Measurements from ENCODE around the gene AKAP13. TPM values are rescaled to one million over a fixed set of nuclear protein-coding genes. Genes with fewer than 3 reads are reported as not detected.
A peak's percentile ranks its signal among the peaks of the same experiment; 100 is the strongest.

The AKAP13 gene
- polyA plus RNA-seq, 1 of the 3 experiments (the other 2 are of a cell fraction): 8.4 TPM

DNA sequence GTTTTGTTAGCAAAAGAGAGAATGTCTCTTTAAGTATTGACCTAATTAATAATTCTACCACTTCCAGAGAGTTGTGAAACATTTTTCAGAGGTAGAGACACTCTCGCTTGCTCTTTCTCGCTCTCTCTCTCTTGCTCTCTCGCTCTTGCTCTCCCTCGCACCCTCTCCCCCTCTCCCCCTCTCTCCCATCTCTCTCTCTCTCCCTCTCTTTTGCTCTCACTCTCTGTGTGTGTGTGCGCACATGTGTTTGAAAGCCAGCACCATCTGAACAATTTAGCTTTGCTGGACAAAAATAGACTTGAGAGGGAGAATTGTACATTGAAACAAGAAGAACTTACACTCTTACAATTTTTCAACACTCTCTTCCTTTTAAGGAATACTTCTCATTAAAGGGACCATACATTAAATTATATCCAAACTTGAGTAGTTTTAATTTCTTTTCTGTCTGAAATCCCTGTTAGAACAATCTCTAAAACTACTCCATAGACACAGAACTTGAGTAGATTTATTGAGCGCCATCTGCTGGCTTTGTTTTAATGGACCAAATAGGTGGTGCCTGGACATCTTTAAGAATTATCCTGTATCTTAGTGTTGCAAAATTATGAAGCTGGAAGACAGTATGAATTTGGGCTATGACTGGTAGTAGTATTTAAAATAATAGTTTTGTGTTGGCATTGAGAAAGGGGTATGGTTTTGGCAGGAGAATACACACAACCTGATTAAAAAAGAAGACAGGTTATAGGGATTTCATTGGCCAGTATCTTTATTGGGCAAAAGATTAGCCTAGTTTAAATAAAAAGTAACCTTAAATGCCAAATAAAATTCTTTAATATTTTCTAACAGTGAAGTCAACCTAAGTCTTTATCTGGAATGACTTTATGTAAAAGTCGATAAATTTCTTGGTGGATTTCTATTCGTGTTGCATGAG is 124.6 kb downstream of the AKAP13 start:
- DNase-seq: peak; percentile 24
- Histone ChIP-seq H3K4me3 (ENCODE audit: low read depth in 2 of 2, low read length in 1 of 2) (no peak overlapping the region), H3K9ac (no peak overlapping the region), H3K9me2 (no peaks in the 10 kb centered on the region), H4K20me1 (ENCODE audit: insufficient read depth) (peaks cover 17% of the 10 kb centered on the region), H2AFZ (ENCODE audit: low read depth) (no peak overlapping the region), H3K36me3 (replicated peaks in 1 of 2; ENCODE audit: control insufficient read depth in 1 of 2, insufficient read depth in 2 of 2, low read length in 1 of 2) (no peaks in the 10 kb centered on the region), H3K4me2 (no peak overlapping the region), H3K27me3 (ENCODE audit: insufficient read depth) (no peaks in the 10 kb centered on the region), H3K79me2 (ENCODE audit: insufficient read depth) (peaks cover 47% of the 10 kb centered on the region), H3F3A (replicated peaks; ENCODE audit: insufficient read depth) (peaks cover 4% of the 10 kb centered on the region), H3K4me1 (ENCODE audit: control insufficient read depth in 1 of 2, insufficient read depth in 2 of 2, low read depth in 1 of 2, low read length in 1 of 2) (peaks cover 0 to 15% of the 10 kb centered on the region in 2 experiments; a peak in 2 of 4 replicates), H3K27ac (ENCODE audit: low read depth in 2 of 2, low read length in 1 of 2) (peak overlapping the region; percentile 9 to 54; a peak in 3 of 4 replicates), H3K9me3 (no peaks in the 10 kb centered on the region)
- TF ChIP-seq, protein P1, sequence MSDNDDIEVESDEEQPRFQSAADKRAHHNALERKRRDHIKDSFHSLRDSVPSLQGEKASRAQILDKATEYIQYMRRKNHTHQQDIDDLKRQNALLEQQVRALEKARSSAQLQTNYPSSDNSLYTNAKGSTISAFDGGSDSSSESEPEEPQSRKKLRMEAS (IDR thresholded peaks at IDR 0.05; ENCODE audit: low read depth): no peak
- TF ChIP-seq CHD2 (IDR thresholded peaks at IDR 0.05; ENCODE audit: low read length, partially characterized antibody) (peak; percentile 12), TAF1 (IDR thresholded peaks at IDR 0.05; ENCODE audit: borderline replicate concordance, low read depth, low read length) (no peak), SMC3 (IDR thresholded peaks at IDR 0.05; ENCODE audit: low read depth, low read length) (peak; percentile 68; the same call in 1 of the 2 replicates), RAD21 (IDR thresholded peaks at IDR 0.05; ENCODE audit: low read length) (peak; percentile 74), ELF1 (IDR thresholded peaks at IDR 0.05) (no peak), NRF1 (IDR thresholded peaks at IDR 0.05; ENCODE audit: low read depth, low read length) (no peak), EP300 (IDR thresholded peaks at IDR 0.05; ENCODE audit: borderline replicate concordance in 1 of 2, low read depth in 1 of 2, low read length in 1 of 2) (no peak), RFX5 (IDR thresholded peaks at IDR 0.05; ENCODE audit: low read length) (no peak), GATA2 (CRISPR knock-in tag; IDR thresholded peaks at IDR 0.05) (no peak), TEAD4 (IDR thresholded peaks at IDR 0.05; ENCODE audit: borderline replicate concordance, insufficient read depth) (no peak), POLR2AphosphoS5 (IDR thresholded peaks at IDR 0.05; ENCODE audit: low read depth, low read length) (no peak), FOXJ3 (CRISPR knock-in tag; IDR thresholded peaks at IDR 0.05) (no peak), EZH2phosphoT487 (IDR thresholded peaks at IDR 0.05; ENCODE audit: borderline replicate concordance, low read depth) (no peak)
- TF ChIP-seq, protein P2, sequence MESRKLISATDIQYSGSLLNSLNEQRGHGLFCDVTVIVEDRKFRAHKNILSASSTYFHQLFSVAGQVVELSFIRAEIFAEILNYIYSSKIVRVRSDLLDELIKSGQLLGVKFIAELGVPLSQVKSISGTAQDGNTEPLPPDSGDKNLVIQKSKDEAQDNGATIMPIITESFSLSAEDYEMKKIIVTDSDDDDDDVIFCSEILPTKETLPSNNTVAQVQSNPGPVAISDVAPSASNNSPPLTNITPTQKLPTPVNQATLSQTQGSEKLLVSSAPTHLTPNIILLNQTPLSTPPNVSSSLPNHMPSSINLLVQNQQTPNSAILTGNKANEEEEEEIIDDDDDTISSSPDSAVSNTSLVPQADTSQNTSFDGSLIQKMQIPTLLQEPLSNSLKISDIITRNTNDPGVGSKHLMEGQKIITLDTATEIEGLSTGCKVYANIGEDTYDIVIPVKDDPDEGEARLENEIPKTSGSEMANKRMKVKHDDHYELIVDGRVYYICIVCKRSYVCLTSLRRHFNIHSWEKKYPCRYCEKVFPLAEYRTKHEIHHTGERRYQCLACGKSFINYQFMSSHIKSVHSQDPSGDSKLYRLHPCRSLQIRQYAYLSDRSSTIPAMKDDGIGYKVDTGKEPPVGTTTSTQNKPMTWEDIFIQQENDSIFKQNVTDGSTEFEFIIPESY (IDR thresholded peaks at IDR 0.05; ENCODE audit: borderline replicate concordance, low read depth): no peak
- TF ChIP-seq, protein P3, sequence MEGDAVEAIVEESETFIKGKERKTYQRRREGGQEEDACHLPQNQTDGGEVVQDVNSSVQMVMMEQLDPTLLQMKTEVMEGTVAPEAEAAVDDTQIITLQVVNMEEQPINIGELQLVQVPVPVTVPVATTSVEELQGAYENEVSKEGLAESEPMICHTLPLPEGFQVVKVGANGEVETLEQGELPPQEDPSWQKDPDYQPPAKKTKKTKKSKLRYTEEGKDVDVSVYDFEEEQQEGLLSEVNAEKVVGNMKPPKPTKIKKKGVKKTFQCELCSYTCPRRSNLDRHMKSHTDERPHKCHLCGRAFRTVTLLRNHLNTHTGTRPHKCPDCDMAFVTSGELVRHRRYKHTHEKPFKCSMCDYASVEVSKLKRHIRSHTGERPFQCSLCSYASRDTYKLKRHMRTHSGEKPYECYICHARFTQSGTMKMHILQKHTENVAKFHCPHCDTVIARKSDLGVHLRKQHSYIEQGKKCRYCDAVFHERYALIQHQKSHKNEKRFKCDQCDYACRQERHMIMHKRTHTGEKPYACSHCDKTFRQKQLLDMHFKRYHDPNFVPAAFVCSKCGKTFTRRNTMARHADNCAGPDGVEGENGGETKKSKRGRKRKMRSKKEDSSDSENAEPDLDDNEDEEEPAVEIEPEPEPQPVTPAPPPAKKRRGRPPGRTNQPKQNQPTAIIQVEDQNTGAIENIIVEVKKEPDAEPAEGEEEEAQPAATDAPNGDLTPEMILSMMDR (IDR thresholded peaks at IDR 0.05): peak; percentile 82
- TF ChIP-seq, protein P4, sequence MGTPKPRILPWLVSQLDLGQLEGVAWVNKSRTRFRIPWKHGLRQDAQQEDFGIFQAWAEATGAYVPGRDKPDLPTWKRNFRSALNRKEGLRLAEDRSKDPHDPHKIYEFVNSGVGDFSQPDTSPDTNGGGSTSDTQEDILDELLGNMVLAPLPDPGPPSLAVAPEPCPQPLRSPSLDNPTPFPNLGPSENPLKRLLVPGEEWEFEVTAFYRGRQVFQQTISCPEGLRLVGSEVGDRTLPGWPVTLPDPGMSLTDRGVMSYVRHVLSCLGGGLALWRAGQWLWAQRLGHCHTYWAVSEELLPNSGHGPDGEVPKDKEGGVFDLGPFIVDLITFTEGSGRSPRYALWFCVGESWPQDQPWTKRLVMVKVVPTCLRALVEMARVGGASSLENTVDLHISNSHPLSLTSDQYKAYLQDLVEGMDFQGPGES (IDR thresholded peaks at IDR 0.05; ENCODE audit: low read depth, low read length): no peak
- TF ChIP-seq, protein P5, sequence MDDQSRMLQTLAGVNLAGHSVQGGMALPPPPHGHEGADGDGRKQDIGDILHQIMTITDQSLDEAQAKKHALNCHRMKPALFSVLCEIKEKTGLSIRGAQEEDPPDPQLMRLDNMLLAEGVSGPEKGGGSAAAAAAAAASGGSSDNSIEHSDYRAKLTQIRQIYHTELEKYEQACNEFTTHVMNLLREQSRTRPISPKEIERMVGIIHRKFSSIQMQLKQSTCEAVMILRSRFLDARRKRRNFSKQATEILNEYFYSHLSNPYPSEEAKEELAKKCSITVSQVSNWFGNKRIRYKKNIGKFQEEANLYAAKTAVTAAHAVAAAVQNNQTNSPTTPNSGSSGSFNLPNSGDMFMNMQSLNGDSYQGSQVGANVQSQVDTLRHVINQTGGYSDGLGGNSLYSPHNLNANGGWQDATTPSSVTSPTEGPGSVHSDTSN (IDR thresholded peaks at IDR 0.05): no peak
- TF ChIP-seq, protein P6, sequence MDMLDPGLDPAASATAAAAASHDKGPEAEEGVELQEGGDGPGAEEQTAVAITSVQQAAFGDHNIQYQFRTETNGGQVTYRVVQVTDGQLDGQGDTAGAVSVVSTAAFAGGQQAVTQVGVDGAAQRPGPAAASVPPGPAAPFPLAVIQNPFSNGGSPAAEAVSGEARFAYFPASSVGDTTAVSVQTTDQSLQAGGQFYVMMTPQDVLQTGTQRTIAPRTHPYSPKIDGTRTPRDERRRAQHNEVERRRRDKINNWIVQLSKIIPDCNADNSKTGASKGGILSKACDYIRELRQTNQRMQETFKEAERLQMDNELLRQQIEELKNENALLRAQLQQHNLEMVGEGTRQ (IDR thresholded peaks at IDR 0.05; ENCODE audit: borderline replicate concordance, low read depth, low read length): no peak
- CTCF ChIA-PET: interaction anchor here (0.6 to 10.5 kb wide), 31 partner anchors 8 to 1686 kb away, joined by 3 to 97 read pairs (median 4); no protein-coding TSS in a partner anchor
- POLR2A ChIA-PET: no interaction called here
- WGBS (ENCODE audit: low lambda C conversion rate): 84% methylated on average over 8 of the region's 8 CpGs

Data from SK-N-SH (cell line).